Brain microvascular endothelial cell (primary cell): ENCODE data around the gene CA10.

Source experiments
- DNase-seq: peaks from one replicate; pipeline ENCODE4 v3.0.0-alpha.2; 2020
- H3K27ac ChIP-seq: fragments of 250-450 bp; sonication (Bioruptor Pico); 2 replicates; pipeline ENCODE4 v1.5.1; 2020; ENCODE audit warnings: mild to moderate bottlenecking, moderate library complexity
- H3K27me3 ChIP-seq: fragments of 250-450 bp; sonication (Bioruptor Pico); replicated peaks from 2 replicates; pipeline ENCODE4 v1.5.1; 2020; ENCODE audit warnings: mild to moderate bottlenecking
- H3K36me3 ChIP-seq: fragments of 250-450 bp; sonication (Bioruptor Pico); replicated peaks from 2 replicates; pipeline ENCODE4 v1.5.1; 2020; ENCODE audit warnings: mild to moderate bottlenecking
- H3K4me3 ChIP-seq: 2 replicates; pipeline ENCODE4 v1.5.1; 2011; ENCODE audit warnings: low read depth, mild to moderate bottlenecking, control low read depth, low read length, moderate library complexity
- CTCF ChIP-seq: IDR thresholded peaks from 2 replicates; pipeline ENCODE4 v1.5.1; 2011; ENCODE audit warnings: low read depth, mild to moderate bottlenecking, moderate library complexity, low read length, control low read depth, inconsistent platforms; ENCODE audit errors: missing control alignments
- in situ Hi-C: cut with HindIII; loops from 2 replicates; pipeline ENCODE4 v1.10.0; 2017; ENCODE audit warnings: low sequenced_read_pairs, low pct_ligation_motif_present

CA10 gene

GRCh38 chr17:51827140-51827539 is 331.4 kb downstream of the CA10 start:
- in situ Hi-C loops = no loop called here
- Histone ChIP-seq H3K4me3 (no peak overlapping the region), H3K27me3 (no peaks in the 10 kb centered on the region), H3K36me3 (no peaks in the 10 kb centered on the region), H3K27ac (no peak overlapping the region)
- no peak for TF ChIP-seq CTCF
- DNase-seq = no peak

GRCh38 chr17:51820766-51821165 is 337.7 kb downstream of the CA10 start:
- no peaks in the 10 kb centered on the region for H3K36me3 ChIP-seq
- DNase-seq = no peak
- H3K27ac ChIP-seq = no peak overlapping the region
- in situ Hi-C loops = no loop called here
- H3K4me3 ChIP-seq = no peak overlapping the region
- H3K27me3 ChIP-seq = no peaks in the 10 kb centered on the region
- no peak for TF ChIP-seq CTCF

- TF ChIP-seq CTCF = no peak
- no peaks in the 10 kb centered on the region for H3K36me3 ChIP-seq
- in situ Hi-C loops = no loop called here
- no peaks in the 10 kb centered on the region for H3K27me3 ChIP-seq
- no peak for DNase-seq
- no peak overlapping the region for H3K27ac ChIP-seq
- no peak overlapping the region for H3K4me3 ChIP-seq
Measured at GRCh38 chr17:51820252-51820651, 338.3 kb downstream of the CA10 start.

GRCh38 chr17:51819341-51820219 is 338.9 kb downstream of the CA10 start:
- Histone ChIP-seq H3K27ac (no peak overlapping the region), H3K4me3 (no peak overlapping the region), H3K27me3 (no peaks in the 10 kb centered on the region), H3K36me3 (no peaks in the 10 kb centered on the region)
- no peak for TF ChIP-seq CTCF
- in situ Hi-C loops = no loop called here
- no peak for DNase-seq

- TF ChIP-seq CTCF = no peak
- Histone ChIP-seq H3K27ac (no peak overlapping the region), H3K4me3 (no peak overlapping the region), H3K36me3 (no peaks in the 10 kb centered on the region), H3K27me3 (no peaks in the 10 kb centered on the region)
- DNase-seq = no peak
- in situ Hi-C loops = no loop called here
Measured at GRCh38 chr17:51818777-51819176, 339.7 kb downstream of the CA10 start.

GRCh38 chr17:51817955-51818354 is 340.6 kb downstream of the CA10 start:
- no peak overlapping the region for H3K27ac ChIP-seq
- H3K4me3 ChIP-seq = no peak overlapping the region
- TF ChIP-seq CTCF = no peak
- no peak for DNase-seq
- H3K27me3 ChIP-seq = no peaks in the 10 kb centered on the region
- H3K36me3 ChIP-seq = no peaks in the 10 kb centered on the region
- in situ Hi-C loops = no loop called here
